Measurements from ENCODE around the gene ERC2. TPM values are rescaled to one million over a fixed set of nuclear protein-coding genes. Genes with fewer than 3 reads are reported as not detected.

ERC2 gene
- polyA plus RNA-seq, 3 donors, result not detected

- Mint-ChIP-seq H3K9me3 (peaks cover 0 to 4% (median 0%) of the 10 kb centered on the region in 7 donors), H3K27ac (no peak overlapping the region), H3K27me3 (ENCODE audit: low read depth in 3 of 3) (peaks cover 0 to 5% (median 4%) of the 10 kb centered on the region in 3 donors), H3K4me3 (no peak overlapping the region), H3K36me3 (no peaks in the 10 kb centered on the region), H3K4me1 (no peaks in the 10 kb centered on the region)
- Histone ChIP-seq H3K27me3 (ENCODE audit: control insufficient read depth in 2 of 2, insufficient read depth in 2 of 2, low read length in 2 of 2) (no peaks in the 10 kb centered on the region), H3K36me3 (replicated peaks in 1 of 2; ENCODE audit: control insufficient read depth in 1 of 2, insufficient read depth in 2 of 2, low read length in 2 of 2) (no peaks in the 10 kb centered on the region), H3K9ac (ENCODE audit: insufficient read depth, low read length, poor library complexity, severe bottlenecking) (no peak overlapping the region), H3K4me2 (replicated peaks; ENCODE audit: extremely low read depth, low read length, poor library complexity, severe bottlenecking) (no peak overlapping the region), H3K79me2 (ENCODE audit: insufficient read depth, low read length) (no peaks in the 10 kb centered on the region), H3K4me3 (replicated peaks in 1 of 3; ENCODE audit: low read depth in 2 of 3, low read length in 3 of 3) (no peak overlapping the region), H4K20me1 (ENCODE audit: insufficient read depth, low read length) (no peaks in the 10 kb centered on the region), H3K4me1 (ENCODE audit: control insufficient read depth in 1 of 2, insufficient read depth in 2 of 2, low read length in 2 of 2) (no peaks in the 10 kb centered on the region), H3K9me3 (replicated peaks in 1 of 2; ENCODE audit: control insufficient read depth in 1 of 2, insufficient read depth in 1 of 2, low read length in 2 of 2) (no peaks in the 10 kb centered on the region), H3K27ac (ENCODE audit: low read depth in 1 of 2, low read length in 2 of 2) (no peak overlapping the region), H2AFZ (ENCODE audit: insufficient read depth, low read depth, low read length, poor library complexity, severe bottlenecking) (no peak overlapping the region)
- DNase-seq, result no peak
- intact Hi-C loops (cut with micrococcal nuclease), result no loop called here
- TF ChIP-seq, protein P1, sequence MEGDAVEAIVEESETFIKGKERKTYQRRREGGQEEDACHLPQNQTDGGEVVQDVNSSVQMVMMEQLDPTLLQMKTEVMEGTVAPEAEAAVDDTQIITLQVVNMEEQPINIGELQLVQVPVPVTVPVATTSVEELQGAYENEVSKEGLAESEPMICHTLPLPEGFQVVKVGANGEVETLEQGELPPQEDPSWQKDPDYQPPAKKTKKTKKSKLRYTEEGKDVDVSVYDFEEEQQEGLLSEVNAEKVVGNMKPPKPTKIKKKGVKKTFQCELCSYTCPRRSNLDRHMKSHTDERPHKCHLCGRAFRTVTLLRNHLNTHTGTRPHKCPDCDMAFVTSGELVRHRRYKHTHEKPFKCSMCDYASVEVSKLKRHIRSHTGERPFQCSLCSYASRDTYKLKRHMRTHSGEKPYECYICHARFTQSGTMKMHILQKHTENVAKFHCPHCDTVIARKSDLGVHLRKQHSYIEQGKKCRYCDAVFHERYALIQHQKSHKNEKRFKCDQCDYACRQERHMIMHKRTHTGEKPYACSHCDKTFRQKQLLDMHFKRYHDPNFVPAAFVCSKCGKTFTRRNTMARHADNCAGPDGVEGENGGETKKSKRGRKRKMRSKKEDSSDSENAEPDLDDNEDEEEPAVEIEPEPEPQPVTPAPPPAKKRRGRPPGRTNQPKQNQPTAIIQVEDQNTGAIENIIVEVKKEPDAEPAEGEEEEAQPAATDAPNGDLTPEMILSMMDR (IDR thresholded peaks at IDR 0.05), result no peak
- no CpG with 5 or more reads among the region's 2 CpGs for WGBS (ENCODE audit: insufficient coverage)
Observed at GRCh38 chr3:55662683-55663082, 805.6 kb downstream of the ERC2 start.

DNA sequence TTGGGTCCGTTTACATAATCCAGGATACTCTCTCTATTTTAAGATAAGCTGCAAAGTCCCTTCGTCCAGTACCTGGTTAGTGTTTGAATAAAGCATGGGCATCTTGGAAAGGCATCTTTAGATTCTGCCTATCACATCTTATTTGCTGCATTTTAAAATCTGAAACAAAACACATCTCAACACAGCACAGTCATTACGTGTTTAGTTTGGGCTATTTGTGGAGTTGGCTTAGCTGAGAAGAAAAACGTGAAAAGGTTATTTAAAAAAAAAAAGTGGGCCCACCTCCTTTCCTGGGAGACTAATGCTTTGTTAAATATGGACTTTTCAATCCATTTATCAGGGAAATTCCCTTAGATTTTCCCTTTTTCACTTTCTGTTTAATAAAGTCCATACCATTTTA, 806.7 kb downstream of the ERC2 start:
- no peaks in the 10 kb centered on the region for H3K4me1 Mint-ChIP-seq
- Histone ChIP-seq H3K9me3 (replicated peaks in 1 of 2; ENCODE audit: control insufficient read depth in 1 of 2, insufficient read depth in 1 of 2, low read length in 2 of 2) (no peaks in the 10 kb centered on the region), H2AFZ (ENCODE audit: insufficient read depth, low read depth, low read length, poor library complexity, severe bottlenecking) (no peak overlapping the region), H3K27ac (ENCODE audit: low read depth in 1 of 2, low read length in 2 of 2) (no peak overlapping the region), H4K20me1 (ENCODE audit: insufficient read depth, low read length) (no peaks in the 10 kb centered on the region), H3K36me3 (replicated peaks in 1 of 2; ENCODE audit: control insufficient read depth in 1 of 2, insufficient read depth in 2 of 2, low read length in 2 of 2) (no peaks in the 10 kb centered on the region), H3K4me3 (replicated peaks in 1 of 3; ENCODE audit: low read depth in 2 of 3, low read length in 3 of 3) (no peak overlapping the region), H3K4me2 (replicated peaks; ENCODE audit: extremely low read depth, low read length, poor library complexity, severe bottlenecking) (no peak overlapping the region), H3K79me2 (ENCODE audit: insufficient read depth, low read length) (no peaks in the 10 kb centered on the region), H3K9ac (ENCODE audit: insufficient read depth, low read length, poor library complexity, severe bottlenecking) (no peak overlapping the region), H3K27me3 (ENCODE audit: control insufficient read depth in 2 of 2, insufficient read depth in 2 of 2, low read length in 2 of 2) (no peaks in the 10 kb centered on the region), H3K4me1 (ENCODE audit: control insufficient read depth in 1 of 2, insufficient read depth in 2 of 2, low read length in 2 of 2) (no peaks in the 10 kb centered on the region)
- TF ChIP-seq, protein P1 (IDR thresholded peaks at IDR 0.05), result no peak
- H3K36me3 Mint-ChIP-seq, result no peaks in the 10 kb centered on the region
- H3K9me3 Mint-ChIP-seq, result peaks cover 0 to 4% (median 0%) of the 10 kb centered on the region in 7 donors
- H3K4me3 Mint-ChIP-seq, result no peak overlapping the region
- intact Hi-C loops (cut with micrococcal nuclease), result no loop called here
- DNase-seq, result no peak
- H3K27me3 Mint-ChIP-seq (ENCODE audit: low read depth in 3 of 3), result peaks cover 0 to 5% (median 4%) of the 10 kb centered on the region in 3 donors
- no peak overlapping the region for H3K27ac Mint-ChIP-seq
- no CpG with 5 or more reads among the region's 4 CpGs for WGBS (ENCODE audit: insufficient coverage)

Measured in CD14-positive monocyte (primary cell).